NCI-H1417 (cell line): Measurements from ENCODE around the gene UVRAG.
A peak's percentile ranks its signal among the peaks of the same experiment; 100 is the strongest.

Source experiments
- DNase-seq, 3 experiments: peaks; one replicate each; lab custom pipeline; 2025; lab: John Stamatoyannopoulos, UW

Gene UVRAG

GRCh38 chr11:75814677-75815344, at the start of gene UVRAG:
Gene UVRAG (plus strand): TSS chr11:75815210. CDS start chr11:75815408, 198 bp downstream.
- DNase-seq, result peak; percentile 100

- DNase-seq, result no peak
Measured at GRCh38 chr11:75766443-75767227, 48.4 kb upstream of the UVRAG start.

GRCh38 chr11:75767228-75767572, 47.8 kb upstream of the UVRAG start:
- DNase-seq, result peak in 1 of 3 experiments; percentile 20

DNA sequence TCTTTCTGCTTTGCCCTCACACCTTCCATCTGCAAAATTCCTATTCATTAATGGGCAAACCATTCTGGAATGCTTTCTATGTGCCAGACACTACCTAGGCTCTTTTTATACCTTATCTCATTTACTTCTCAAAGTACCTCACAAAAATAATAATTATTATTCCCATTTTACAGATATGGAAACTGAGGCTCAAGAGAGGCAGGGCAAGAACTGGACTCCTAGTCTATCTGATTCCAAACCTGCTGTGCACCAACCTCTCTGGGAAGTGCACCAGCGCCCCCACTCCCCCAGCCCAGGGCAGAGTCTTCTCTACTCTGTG, 47.3 kb upstream of the UVRAG start:
- DNase-seq, result no peak

DNA sequence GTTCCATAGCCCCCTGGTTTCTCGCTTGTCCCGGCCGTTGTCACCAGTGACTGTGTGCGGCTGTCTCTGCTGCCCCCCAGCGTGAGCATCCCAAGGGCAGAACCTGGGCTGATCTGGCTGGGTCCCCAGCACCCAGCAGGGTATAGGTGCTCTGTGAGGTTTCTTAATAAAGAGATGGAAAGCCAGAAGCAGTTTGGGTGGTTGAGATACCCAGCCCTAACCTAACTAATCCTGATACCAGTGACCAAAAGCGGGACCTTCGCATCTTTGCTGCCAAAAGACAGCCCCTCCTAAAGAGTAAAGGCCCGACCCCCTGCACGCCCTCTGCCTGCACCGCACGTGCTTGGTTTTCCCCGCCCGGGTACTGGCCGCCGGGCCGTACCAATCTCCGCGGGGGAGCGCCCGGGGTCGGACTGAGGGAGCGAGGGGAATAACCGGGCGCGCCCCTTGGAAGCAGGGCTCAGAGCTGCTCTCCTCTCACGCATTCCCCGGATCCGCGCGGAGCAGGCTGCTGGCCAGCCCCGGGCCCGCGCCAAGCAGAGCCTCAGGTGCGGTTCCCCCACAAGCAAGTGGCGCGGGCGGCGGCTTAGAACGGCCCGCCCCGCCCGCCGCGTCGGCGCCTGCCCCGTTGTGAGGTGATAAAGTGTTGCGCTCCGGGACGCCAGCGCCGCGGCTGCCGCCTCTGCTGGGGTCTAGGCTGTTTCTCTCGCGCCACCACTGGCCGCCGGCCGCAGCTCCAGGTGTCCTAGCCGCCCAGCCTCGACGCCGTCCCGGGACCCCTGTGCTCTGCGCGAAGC, 46.7 kb upstream of the UVRAG start, which contains the start of gene DGAT2:
Gene DGAT2, plus strand, starts transcription at position 667 of the 797 bp plus-strand sequence. CDS start 214 bp downstream, outside the sequence.
- DNase-seq, result peak; percentile 87 to 98 (median 97)

GRCh38 chr11:75768909-75769771, 45.9 kb upstream of the UVRAG start:
- peak in 2 of 3 experiments; percentile 59 to 70 for DNase-seq

GRCh38 chr11:75770102-75770501, 44.9 kb upstream of the UVRAG start:
- no peak for DNase-seq

GRCh38 chr11:75771646-75772410, 43.2 kb upstream of the UVRAG start:
- no peak for DNase-seq

DNA sequence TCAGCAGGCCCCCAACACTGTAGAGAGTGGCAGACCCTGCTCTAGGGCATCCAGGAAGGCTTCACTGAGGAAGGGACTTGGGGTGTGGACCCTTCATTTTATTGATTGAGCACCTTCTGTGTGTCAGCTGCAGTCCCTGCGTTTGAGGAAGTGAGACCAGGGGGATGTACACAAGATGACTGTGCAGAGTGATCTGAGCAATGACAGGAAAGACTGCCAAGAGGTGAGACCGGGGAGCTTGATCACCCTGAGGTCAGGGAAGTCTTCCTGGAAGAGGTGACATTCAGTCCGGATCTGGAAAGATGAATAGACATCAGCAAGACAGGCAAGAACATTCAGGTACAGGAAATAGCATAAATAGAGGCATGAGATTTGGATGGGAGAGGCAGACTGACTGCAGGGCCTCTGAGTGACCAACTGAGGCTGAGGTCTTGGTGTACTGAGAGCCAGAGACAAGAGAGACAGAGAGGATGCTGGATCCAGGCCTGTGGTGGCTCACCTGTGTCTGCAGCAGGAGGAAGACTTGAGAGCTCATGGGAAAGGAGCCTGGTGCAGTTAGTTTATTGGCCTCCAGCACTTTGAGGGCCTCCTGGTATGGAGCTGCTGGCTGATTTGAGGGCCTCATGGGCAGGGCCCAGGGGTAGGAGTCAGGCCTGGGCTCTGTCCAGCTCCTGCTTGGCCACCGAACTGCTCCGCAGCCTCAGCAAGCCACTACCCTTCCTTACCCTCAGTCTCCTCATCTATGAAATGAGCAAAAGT, 41.2 kb upstream of the UVRAG start:
- no peak for DNase-seq

DNA sequence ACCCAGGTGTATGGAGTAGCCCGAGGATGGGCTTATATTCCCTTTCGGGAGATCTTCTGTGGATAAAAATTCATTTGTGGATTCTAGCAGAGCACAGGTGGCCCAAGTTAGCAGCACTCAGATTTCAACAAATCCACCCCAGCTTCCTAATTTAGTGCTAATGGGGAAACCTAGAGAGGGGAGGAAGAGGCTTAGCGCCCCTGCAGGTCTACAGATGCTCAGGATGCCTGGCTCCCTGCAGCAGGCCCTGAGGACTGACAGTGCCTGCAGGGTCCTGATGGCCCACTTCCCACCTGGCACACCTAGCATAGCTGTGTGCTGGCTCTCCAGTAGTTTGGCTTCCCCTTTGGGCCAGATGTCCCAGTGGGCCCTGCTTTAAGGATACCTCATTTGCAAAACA, 40.0 kb upstream of the UVRAG start:
- no peak for DNase-seq

DNA sequence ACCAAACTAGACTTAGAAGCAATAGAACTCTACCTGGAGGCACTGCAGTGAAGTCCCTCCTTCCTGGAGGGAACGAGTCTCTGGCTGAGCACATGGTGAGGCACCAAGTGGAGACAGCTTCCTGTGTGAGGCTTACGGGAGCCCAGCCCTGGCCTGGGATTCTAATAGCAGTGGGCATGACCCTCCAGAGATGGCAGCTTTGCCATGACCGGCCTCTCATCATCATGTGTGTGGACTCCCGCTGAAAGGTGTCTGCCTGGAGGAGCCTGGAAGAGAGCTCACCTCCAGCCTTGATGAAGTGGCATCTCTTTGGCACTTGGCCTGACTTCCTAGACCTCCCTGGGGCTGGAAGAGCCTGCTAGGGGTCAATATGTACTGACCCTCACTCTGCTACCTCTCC, 38.5 kb upstream of the UVRAG start:
- DNase-seq, result no peak

DNA sequence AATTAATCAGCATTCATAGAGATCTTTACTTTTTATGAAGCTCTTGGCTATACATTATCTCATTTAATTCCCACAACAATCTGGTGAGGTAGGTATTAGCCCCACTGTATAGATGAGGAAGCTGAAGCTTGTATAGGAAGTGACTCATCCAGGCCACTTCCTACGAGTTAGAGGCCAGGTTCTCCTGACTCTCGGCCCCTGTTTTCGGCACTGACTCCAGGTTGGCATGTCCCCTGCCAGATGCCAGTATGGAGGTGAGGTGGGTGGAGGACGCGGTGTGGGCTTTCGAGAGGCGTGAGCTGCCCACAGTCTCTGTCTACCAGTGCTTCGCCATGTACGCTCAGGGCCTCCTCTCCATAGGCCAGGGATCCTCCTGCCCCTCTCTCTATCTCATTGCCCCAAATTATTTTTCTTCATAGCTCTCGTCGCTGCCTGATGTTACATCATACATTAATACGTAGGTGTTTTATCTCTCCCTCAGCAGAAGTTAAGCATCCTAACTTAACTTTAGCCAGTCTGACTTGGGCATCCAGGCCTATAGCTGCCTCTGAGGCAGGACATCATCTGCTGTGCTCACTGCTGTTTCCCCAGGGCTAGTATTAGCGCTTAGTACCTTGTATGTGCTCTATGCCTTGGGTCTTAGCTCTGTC, 37.4 kb upstream of the UVRAG start:
- DNase-seq, result no peak

- no peak for DNase-seq
Measured at GRCh38 chr11:75778962-75779361, 36.0 kb upstream of the UVRAG start.

- no peak for DNase-seq
Measured at GRCh38 chr11:75779960-75780359, 35.0 kb upstream of the UVRAG start.

- no peak for DNase-seq
Measured at GRCh38 chr11:75780888-75781287, 34.1 kb upstream of the UVRAG start.

- DNase-seq, result no peak
Measured at GRCh38 chr11:75781296-75781695, 33.7 kb upstream of the UVRAG start.

GRCh38 chr11:75781831-75782230, 33.2 kb upstream of the UVRAG start:
- DNase-seq, result no peak

DNA sequence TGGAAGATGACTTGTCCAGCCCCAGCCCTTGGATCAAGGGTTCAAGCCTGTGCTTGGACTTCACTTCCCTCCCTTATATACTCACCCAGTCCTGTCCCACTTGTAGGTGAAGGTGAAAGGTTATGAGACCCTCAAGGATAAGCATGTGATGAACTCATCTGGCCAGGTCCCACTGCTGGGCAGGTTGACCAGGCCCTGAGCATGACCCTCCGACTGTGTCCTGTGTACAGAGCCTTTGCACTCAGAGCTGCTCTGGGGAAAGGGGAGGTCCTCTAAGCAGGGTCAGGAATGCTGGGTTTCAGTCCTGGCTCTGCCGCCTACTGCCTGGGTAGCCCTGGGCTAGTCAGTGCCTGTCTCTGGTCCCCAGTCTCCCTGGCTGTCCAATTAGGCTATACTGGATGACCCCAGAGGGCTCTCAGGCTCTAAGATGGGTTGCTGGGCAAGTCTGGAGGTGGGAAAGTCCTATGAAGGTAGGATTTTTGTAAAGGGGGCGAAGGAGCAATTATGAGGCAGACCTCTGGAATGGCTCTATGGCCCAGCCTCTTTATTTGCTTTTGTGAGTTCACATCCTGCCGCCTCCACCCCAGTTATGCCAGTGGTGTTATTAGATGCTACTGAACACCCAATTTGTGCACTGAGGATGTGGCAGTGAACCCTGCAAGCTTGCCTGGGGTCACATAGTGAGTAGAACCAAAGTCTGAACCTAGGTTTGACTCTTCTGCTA, 32.3 kb upstream of the UVRAG start:
- no peak for DNase-seq
